GM12873 (cell line): Measurements from ENCODE around the gene ACSS1.

Experiments used
- CTCF ChIP-seq: IDR thresholded peaks from 2 replicates; pipeline ENCODE4 v1.5.1; 2012; ENCODE audit warnings: low read depth, mild to moderate bottlenecking, moderate library complexity, low read length, control low read depth; ENCODE audit not compliant: insufficient read depth; ENCODE audit errors: missing control alignments

The ACSS1 gene

GRCh38 chr20:25022680-25023079 is 35.3 kb downstream of the ACSS1 start:
- TF ChIP-seq CTCF, result no peak

DNA sequence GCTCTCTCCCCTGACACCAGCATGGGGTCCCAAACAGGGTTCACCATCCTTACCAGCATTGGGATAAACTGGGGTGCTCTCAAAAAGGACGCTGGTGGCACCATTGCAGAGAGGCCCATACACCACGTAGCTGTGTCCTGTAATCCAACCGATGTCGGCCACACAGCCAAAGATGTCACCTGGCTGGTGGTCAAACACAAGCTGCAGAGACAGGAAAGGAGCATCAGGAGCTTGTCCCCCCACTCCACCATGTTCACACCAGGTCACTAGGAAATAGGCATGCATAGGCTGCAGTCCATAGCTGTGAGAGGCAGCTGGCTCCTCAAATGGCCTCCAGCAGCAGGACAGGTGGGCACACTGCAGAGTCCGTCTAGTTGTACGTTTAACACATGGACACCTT is 36.6 kb downstream of the ACSS1 start:
- no peak for TF ChIP-seq CTCF

DNA sequence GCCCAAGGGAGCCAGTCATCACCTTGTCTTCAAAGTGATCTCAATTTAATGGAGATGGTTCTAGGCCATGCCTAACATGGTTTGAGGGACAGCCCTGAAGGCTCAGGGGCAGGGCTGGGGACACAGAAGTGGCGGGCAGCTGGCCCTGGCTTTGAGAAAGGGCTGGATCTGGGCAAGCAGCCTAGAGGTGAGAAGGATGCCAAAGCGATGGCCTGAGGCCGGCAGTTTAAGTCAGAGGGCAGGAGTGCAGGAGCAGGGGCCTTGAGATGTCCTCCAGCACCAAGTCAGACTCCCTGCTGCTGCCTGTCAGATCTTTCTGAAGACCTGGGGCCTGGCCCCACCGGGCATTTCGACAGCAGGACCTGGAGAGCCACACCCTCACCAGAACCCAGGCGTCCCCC is 37.0 kb downstream of the ACSS1 start:
- TF ChIP-seq CTCF, result no peak

- no peak for TF ChIP-seq CTCF
Observed at GRCh38 chr20:25020345-25020744, 37.6 kb downstream of the ACSS1 start.

GRCh38 chr20:25019381-25020155 is 38.4 kb downstream of the ACSS1 start:
- no peak for TF ChIP-seq CTCF

DNA sequence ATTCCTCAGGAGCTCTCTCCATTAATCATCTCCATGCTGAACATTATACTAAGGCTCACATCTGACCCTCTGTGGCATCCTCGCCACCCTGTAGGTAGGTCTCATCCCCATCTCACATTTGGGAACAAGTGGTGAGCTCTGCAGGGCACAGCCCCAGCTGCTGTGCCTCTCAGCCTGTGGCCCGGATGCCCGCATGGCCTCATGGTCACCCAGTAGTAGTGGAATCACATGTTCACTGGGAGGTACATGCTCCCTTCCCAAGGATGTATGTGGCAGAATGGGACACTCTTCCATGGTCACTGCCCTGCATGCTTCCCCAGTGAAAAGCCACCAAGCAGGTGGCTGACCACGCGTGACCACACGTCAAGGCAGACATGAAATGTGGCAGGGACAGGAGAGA is 39.1 kb downstream of the ACSS1 start:
- TF ChIP-seq CTCF, result no peak

DNA sequence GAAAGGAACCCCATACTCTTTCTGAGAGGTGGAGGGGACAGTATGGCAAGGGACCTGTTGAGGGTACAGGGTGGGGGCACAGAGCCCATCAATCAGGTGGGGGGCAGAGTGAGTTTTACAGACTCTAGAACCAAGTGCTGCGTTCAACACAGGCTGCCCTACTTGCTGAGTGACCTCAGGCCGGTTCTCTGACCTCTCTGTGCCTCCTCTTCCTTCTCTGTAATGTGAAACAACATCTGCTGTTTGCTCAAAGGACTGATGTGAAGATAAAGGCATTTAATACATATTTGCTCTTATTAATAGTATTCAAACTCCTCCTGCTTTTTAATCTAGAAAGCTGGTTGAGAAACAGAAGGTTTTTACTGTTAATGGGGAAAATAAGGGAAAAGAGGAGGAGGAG is 39.5 kb downstream of the ACSS1 start:
- no peak for TF ChIP-seq CTCF
